Measurements from ENCODE around the gene ADCY9. TPM values are rescaled to one million over a fixed set of nuclear protein-coding genes. Genes with fewer than 3 reads are reported as not detected.

The ADCY9 gene
- polyA plus RNA-seq, 1 donor from 2014 or later = 6.3 TPM

DNA sequence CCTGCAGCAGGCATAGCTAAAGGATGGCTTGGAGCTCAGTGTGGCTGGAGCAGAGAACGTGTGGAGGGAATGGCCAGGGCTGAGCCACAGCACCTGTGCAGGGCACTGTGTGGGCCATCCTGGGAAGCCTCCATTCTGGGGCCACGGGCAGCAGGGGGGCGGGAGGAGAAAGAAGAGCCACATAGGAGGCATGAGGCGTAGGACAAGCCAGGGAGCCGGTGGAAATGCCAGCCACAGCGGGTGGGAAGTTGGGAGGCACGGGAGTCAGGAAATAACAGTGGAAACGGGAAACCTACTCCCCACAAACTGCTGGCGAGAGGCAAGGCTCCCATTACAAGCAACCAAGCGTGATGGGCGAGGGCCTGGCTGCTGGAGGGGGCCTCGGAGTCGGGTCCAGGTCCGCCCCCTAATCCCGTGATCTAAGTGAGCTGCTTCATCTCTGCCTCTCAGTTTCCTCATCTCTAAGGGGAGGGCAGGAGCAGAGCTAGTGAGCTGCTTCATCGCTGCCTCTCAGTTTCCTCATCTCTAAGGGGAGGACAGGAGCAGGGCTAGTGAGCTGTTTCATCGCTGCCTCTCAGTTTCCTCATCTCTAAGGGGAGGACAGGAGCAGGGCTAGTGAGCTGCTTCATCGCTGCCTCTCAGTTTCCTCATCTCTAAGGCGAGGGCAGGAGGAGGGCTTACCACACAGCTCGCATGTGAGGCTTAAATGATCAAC, 104.9 kb downstream of the ADCY9 start:
- TF ChIP-seq RAD21 (conservative IDR thresholded peaks at IDR 0.05) = no peak
- no peak for TF ChIP-seq SMC3 (conservative IDR thresholded peaks at IDR 0.05; ENCODE audit: poor library complexity)
- TF ChIP-seq, protein P1, sequence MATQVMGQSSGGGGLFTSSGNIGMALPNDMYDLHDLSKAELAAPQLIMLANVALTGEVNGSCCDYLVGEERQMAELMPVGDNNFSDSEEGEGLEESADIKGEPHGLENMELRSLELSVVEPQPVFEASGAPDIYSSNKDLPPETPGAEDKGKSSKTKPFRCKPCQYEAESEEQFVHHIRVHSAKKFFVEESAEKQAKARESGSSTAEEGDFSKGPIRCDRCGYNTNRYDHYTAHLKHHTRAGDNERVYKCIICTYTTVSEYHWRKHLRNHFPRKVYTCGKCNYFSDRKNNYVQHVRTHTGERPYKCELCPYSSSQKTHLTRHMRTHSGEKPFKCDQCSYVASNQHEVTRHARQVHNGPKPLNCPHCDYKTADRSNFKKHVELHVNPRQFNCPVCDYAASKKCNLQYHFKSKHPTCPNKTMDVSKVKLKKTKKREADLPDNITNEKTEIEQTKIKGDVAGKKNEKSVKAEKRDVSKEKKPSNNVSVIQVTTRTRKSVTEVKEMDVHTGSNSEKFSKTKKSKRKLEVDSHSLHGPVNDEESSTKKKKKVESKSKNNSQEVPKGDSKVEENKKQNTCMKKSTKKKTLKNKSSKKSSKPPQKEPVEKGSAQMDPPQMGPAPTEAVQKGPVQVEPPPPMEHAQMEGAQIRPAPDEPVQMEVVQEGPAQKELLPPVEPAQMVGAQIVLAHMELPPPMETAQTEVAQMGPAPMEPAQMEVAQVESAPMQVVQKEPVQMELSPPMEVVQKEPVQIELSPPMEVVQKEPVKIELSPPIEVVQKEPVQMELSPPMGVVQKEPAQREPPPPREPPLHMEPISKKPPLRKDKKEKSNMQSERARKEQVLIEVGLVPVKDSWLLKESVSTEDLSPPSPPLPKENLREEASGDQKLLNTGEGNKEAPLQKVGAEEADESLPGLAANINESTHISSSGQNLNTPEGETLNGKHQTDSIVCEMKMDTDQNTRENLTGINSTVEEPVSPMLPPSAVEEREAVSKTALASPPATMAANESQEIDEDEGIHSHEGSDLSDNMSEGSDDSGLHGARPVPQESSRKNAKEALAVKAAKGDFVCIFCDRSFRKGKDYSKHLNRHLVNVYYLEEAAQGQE (IDR thresholded peaks at IDR 0.05; ENCODE audit: borderline replicate concordance) = no peak
- no peak for TF ChIP-seq EZH2 (IDR thresholded peaks at IDR 0.05; ENCODE audit: borderline replicate concordance, insufficient read depth, low read length, poor library complexity, severe bottlenecking)
- no peak for TF ChIP-seq POLR2AphosphoS5 (IDR thresholded peaks at IDR 0.05)
- TF ChIP-seq MXI1 (conservative IDR thresholded peaks at IDR 0.05; ENCODE audit: poor library complexity, severe bottlenecking) = no peak
- TF ChIP-seq EP300 (conservative IDR thresholded peaks at IDR 0.05; ENCODE audit: poor library complexity, severe bottlenecking) = no peak
- TF ChIP-seq TAF1 (IDR thresholded peaks at IDR 0.05; ENCODE audit: low read depth) = no peak
- no peak for TF ChIP-seq CTCF (IDR thresholded peaks at IDR 0.05; ENCODE audit: poor library complexity, severe bottlenecking)
- H3K9me3 ChIP-seq (ENCODE audit: low read length) = no peaks in the 10 kb centered on the region
- no peaks in the 10 kb centered on the region for H3K36me3 ChIP-seq (ENCODE audit: insufficient read depth, low read length)
- no peaks in the 10 kb centered on the region for H3K9me2 ChIP-seq (ENCODE audit: insufficient read depth, low read length)
- H4K20me1 ChIP-seq (ENCODE audit: insufficient read depth) = no peaks in the 10 kb centered on the region
- no peaks in the 10 kb centered on the region for H3K79me2 ChIP-seq (replicated peaks; ENCODE audit: insufficient read depth, low read length)
- no peaks in the 10 kb centered on the region for H3K27me3 ChIP-seq (ENCODE audit: insufficient read depth, low read depth, low read length)
- no peaks in the 10 kb centered on the region for H3F3A ChIP-seq (ENCODE audit: insufficient read depth, low read length, poor library complexity, severe bottlenecking)
- no peak overlapping the region for H3K9ac ChIP-seq (ENCODE audit: low read length)
- no peak overlapping the region for H2AFZ ChIP-seq (ENCODE audit: low read depth, low read length)
- no peak overlapping the region for H3K4me3 ChIP-seq (ENCODE audit: low read length)
- no peak overlapping the region for H3K27ac ChIP-seq (ENCODE audit: low read length)
- no peak overlapping the region for H3K4me2 ChIP-seq (ENCODE audit: low read length)

GRCh38 chr16:4010225-4011158, 105.8 kb downstream of the ADCY9 start:
- Histone ChIP-seq H3K4me3 (ENCODE audit: low read length) (no peak overlapping the region), H3K27ac (ENCODE audit: low read length) (no peak overlapping the region), H3F3A (ENCODE audit: insufficient read depth, low read length, poor library complexity, severe bottlenecking) (no peaks in the 10 kb centered on the region), H3K9me2 (ENCODE audit: insufficient read depth, low read length) (no peaks in the 10 kb centered on the region), H4K20me1 (ENCODE audit: insufficient read depth) (no peaks in the 10 kb centered on the region), H3K4me2 (ENCODE audit: low read length) (no peak overlapping the region), H3K27me3 (ENCODE audit: insufficient read depth, low read depth, low read length) (no peaks in the 10 kb centered on the region), H3K79me2 (replicated peaks; ENCODE audit: insufficient read depth, low read length) (no peaks in the 10 kb centered on the region), H3K9ac (ENCODE audit: low read length) (no peak overlapping the region), H3K9me3 (ENCODE audit: low read length) (no peaks in the 10 kb centered on the region), H2AFZ (ENCODE audit: low read depth, low read length) (no peak overlapping the region), H3K36me3 (ENCODE audit: insufficient read depth, low read length) (no peaks in the 10 kb centered on the region)
- TF ChIP-seq, protein P1 (IDR thresholded peaks at IDR 0.05; ENCODE audit: borderline replicate concordance) = no peak
- TF ChIP-seq SMC3 (conservative IDR thresholded peaks at IDR 0.05; ENCODE audit: poor library complexity) (no peak), EP300 (conservative IDR thresholded peaks at IDR 0.05; ENCODE audit: poor library complexity, severe bottlenecking) (no peak), RAD21 (conservative IDR thresholded peaks at IDR 0.05) (no peak), CTCF (IDR thresholded peaks at IDR 0.05; ENCODE audit: poor library complexity, severe bottlenecking) (no peak), POLR2AphosphoS5 (IDR thresholded peaks at IDR 0.05) (no peak)

Data from neural cell (in vitro differentiated cells).